Inflammatory macrophage treated with lipopolysaccharide for 1 hour (primary cell): Measurements from ENCODE around the gene MAPK14.

Source experiments
- DNase-seq, 2 donors: peaks; one replicate each; pipeline ENCODE4 v3.0.0-alpha.2; 2020 to 2022

Gene MAPK14

GRCh38 chr6:36038120-36038876 lies 10.7 kb downstream of the MAPK14 start:
- DNase-seq = no peak

GRCh38 chr6:36039112-36039511 lies 11.5 kb downstream of the MAPK14 start:
- DNase-seq = no peak

DNA sequence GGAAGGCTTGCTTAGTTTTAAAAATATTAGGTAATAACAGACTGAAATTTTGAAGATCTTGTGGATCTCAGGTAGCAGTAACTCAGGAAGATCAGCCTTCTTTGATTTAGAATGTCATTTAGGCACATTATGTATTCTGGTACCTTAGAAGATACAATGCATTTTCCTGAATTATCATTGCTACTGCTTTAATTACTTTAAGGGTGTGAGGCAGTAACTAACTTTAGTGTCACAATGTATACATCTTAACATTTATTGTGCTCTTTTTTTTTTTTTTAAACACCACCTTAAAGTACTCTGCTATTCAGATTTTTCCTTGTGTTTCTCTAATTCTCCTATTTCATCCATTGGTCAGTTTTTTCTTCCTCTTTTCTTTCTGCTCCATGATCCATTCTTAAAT lies 13.3 kb downstream of the MAPK14 start:
- DNase-seq = no peak

- DNase-seq = no peak
These were observed 15.1 kb downstream of the MAPK14 start for GRCh38 chr6:36042618-36043260.

DNA sequence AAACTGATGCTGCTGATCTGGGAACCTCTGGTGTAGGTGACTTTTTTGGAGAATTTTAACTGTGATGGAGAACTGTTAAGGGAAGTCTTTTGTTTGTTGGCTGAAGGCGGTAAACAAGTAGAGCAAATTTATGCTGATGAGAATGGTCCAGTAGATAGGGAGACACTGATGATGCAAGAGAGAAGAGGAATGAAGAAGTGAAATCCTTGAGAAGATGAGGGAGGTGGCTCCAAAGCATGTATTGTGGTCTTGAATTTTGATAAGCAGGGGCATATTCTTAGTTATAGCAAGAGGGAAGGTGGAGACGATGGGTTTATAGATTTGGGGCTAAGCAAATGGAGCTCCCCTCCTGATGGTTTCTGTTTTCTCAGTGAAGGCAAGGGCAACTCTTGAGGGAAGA lies 22.0 kb downstream of the MAPK14 start:
- no peak for DNase-seq

DNA sequence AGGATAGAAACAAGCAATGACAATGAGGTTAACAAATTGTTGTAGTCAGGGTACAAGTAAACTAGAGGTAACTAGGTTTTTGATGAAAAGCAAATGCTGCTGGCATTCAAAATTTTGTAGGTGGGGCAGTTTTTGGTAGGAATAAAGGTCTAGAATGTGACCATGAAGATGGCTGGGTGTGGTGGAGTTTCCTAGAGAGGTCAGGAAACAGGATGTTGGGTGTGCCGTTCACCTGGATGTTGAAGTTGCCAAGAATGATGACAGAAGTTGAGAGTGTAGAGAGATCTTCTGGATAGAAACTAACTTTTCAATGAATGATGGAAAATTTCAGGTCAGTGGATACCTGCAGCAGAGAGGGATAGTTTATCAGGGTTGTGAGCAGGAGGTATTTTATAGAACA lies 22.7 kb downstream of the MAPK14 start:
- DNase-seq = no peak

DNA sequence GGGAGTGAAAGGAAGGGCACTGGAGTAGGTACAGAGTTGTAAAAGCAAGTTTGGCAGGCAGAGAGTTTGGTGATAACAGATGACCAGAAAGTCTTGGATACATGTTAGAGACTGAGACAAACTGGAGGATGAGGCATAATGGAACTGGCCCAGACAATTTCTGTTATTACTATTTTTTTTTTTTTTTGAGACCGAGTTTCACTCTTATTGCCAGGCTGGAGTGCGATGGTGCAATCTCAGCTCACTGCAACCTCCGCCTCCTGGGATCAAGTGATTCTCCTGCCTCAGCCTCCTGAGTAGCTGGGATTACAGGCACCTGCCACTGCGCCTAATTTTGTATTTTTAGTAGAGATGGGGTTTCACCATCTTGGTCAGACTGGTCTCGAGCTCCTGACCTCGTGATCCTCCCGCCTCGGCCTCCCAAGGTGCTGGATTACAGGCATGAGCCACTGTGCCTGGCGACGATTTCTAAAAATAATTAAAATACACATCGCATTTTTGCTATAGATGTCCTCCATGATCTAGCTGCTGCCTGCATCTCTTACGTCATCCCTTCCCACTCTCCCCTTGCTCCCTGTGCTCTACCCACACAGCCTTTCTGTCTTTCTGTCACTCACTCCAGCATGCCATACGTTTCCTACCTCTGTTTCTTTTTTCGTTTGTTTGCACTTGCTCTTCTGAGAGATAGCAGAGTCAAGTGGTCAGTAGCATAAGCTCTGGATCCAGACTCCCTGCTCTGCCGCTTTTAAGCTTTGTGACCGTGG lies 23.5 kb downstream of the MAPK14 start:
- DNase-seq = no peak

DNA sequence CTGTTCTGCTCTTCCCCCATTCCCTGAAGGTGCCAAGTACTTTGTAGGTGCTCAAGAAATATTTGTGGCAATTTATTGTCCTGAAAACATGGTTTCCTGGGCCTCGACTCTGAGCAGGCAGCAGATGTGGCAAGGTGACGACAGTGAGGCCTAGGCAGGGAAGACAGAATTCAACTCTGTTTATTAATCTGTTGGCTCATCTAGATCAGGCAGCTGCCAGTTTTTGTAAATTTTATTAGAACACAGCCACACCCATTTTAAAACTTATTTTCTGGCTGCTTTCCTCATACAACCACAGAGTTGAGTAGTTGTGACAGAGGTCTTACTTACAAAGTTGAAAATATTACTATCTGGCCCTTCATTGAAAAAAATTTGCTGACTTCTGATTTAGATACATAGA lies 24.5 kb downstream of the MAPK14 start:
- no peak for DNase-seq

- no peak for DNase-seq
These were observed 26.3 kb downstream of the MAPK14 start for GRCh38 chr6:36053878-36054277.

DNA sequence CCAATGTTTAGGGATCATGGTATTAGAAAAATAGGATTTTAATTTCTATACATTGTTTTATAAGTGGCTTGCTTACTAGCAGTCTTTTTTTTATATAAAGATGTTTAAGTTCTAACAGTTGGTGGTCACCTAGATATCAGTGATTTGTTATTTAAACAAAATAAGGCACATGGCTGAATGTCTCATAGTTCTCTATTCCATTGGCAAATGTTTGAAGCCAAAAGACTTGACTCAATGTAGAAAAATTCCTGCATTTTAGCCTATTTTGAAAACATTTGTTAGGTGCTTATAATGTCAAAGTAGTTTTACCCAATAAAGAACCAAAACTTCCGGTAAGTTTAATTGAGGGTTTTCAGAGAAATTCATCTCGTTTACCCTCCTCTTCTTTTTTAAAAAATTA lies 26.8 kb downstream of the MAPK14 start:
- DNase-seq = no peak

DNA sequence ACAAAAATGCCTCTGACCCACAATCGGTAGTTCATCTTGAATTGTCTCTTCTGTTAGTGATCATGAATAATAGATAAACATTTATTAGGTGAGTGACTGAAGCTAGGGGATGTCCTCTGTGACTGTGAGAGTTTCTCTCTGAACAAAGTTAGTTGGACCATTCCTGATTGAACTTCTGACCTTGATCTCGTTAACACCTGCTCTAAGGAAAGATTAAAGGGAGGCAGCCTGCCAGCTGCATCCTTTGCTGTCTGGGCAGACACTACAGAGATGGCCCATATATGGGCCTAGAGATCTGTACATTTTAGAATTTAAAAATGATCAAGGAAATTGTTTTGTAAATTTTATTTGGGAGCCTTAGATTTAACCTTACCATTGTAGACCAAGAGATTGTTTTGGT lies 27.3 kb downstream of the MAPK14 start:
- DNase-seq = no peak

GRCh38 chr6:36056178-36056577 lies 28.6 kb downstream of the MAPK14 start:
- DNase-seq = no peak

- DNase-seq = no peak
These were observed 33.6 kb downstream of the MAPK14 start for GRCh38 chr6:36061236-36061635.

GRCh38 chr6:36062247-36062646 lies 34.6 kb downstream of the MAPK14 start:
- no peak for DNase-seq

DNA sequence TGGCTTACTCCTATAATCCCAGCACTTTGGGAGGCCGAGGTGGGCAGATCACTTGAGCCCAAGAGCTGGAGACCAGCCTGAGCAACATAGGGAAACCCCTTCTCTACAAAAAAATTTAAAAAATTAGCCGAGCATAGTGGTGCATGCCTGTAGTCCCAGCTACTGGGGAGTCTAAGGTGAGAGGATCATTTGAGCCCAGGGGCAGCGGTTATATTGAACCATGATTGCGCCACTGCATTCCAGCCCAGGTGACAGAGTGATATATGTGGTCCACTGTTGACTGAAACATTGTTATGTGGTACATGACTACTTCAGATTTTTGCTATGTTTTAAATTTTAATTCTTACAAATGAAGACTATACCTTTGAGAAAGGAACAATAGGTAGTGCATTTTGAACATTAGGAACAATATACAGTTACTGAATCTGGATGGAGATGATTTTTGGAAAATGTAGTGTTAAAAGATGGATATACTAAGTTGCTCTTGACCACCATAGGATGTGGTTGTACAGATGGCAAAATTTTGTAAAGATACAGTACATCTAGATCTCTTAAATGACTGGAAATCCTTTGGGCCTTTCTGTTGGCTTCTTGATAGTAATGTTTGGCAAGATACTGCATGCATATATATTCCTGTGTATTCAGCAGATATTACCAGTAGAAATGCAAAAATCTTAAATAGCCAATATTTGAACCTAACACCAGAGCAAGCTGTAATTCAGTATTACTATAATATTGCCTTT lies 35.9 kb downstream of the MAPK14 start:
- DNase-seq = no peak

- no peak for DNase-seq
These were observed 37.3 kb downstream of the MAPK14 start for GRCh38 chr6:36064770-36065396.

GRCh38 chr6:36065916-36066315 lies 38.3 kb downstream of the MAPK14 start:
- no peak for DNase-seq

DNA sequence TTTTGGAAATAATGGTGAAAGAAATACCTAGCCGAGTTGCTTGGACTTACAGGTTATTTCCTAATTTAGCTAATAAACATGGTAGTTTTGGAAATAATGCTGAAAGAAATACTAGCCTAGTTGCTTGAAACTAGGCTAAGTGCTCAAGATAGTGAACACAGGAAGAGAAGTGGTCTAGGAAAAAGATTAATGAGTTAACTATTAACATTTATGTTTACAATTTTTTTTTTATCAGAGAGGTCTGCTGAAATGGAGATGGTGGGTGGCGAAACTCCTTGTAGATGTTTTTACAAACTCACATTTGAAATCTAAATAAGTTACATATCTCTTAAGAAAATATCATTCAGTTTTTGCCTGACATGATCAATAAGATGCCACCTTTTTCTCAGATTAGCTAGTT lies 39.2 kb downstream of the MAPK14 start:
- no peak for DNase-seq

DNA sequence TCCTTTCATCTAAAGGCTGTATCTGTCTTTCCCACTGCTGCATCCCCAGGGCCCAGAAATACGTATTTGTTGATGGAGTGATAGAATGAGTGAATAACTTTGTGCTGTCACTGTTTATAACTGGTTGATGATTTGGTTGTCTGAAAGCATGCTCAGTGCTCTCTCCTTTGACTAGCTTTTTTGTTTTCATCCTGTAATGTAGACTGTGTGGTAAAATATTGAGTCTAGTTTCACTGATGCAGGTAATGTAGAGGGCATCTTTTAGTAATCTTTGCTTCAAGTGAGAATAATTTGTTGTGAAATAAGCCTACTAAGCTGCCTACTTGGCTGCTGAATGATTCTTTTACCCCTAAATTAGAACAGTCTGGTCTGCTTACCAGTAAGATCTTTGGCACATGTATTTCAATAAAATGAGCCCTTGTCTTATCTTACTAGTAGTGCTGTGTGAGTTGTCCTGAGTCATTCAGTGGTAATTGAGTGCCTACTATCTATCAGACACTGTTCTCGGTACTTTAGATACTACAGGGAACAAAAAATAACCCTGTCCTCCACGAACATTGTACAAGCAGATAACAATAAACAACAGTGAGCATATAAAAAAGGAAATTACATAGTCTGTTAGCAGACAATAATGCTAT lies 39.9 kb downstream of the MAPK14 start:
- no peak for DNase-seq

GRCh38 chr6:36068012-36068392 lies 40.4 kb downstream of the MAPK14 start:
- DNase-seq = no peak

- DNase-seq = no peak
These were observed 41.0 kb downstream of the MAPK14 start for GRCh38 chr6:36068586-36068985.

DNA sequence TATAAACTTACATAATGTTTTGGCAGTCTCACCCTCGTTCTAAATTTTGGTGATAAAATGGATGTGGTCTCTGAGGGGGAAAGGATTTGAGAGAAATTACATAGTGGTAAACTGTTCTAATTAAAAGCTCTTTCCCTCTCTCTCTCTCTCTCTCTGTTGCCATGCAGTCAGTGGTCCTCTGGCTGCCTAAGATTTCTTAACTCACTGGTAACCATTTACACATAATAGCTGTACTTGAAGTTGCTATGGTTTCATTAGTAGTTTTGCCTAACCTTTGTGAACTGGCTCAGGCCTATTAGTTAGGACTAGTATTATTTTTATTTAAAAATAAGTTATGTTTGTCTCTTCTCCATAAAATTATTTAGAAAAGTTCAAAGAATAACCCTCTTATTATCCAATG lies 42.0 kb downstream of the MAPK14 start:
- DNase-seq = no peak
